Measurements from ENCODE around the gene SLC47A2.

DNA sequence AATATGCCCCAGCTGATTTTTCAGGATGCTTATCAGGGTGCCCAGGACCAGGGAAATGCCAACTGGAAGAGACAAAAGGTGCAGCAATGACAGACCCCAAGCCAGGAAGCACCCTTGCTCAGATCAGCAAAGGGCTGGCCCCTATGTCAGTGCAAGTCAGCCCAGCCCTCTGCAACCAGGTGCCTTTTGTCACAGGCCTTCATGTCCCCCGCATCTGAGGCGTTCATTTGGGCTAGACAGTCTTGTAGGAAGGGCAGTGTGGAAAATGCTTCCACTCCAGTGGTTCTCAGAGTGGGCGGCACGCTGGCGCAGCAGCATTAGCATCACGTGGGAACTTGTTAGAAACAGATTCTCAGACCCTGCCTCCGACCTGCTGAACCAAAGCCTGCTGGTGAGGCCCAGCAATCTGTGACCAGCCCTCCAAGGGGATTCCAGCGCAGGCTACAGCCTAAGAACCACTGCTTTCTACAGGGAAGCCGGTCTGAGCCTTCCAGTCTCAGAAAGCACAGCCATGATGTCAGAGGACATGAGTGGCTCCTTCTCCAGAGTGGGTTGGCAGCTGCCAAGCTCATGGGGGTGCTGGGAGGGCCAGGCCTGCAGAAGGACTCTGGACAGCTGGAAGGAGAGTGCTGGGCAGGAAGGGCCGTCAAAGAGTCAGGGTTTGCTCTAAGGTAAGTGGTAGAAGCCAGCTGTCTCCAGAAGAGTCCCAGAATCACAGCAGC is 13.1 kb downstream of the SLC47A2 start:
- TF ChIP-seq, protein P1, sequence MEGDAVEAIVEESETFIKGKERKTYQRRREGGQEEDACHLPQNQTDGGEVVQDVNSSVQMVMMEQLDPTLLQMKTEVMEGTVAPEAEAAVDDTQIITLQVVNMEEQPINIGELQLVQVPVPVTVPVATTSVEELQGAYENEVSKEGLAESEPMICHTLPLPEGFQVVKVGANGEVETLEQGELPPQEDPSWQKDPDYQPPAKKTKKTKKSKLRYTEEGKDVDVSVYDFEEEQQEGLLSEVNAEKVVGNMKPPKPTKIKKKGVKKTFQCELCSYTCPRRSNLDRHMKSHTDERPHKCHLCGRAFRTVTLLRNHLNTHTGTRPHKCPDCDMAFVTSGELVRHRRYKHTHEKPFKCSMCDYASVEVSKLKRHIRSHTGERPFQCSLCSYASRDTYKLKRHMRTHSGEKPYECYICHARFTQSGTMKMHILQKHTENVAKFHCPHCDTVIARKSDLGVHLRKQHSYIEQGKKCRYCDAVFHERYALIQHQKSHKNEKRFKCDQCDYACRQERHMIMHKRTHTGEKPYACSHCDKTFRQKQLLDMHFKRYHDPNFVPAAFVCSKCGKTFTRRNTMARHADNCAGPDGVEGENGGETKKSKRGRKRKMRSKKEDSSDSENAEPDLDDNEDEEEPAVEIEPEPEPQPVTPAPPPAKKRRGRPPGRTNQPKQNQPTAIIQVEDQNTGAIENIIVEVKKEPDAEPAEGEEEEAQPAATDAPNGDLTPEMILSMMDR (IDR thresholded peaks at IDR 0.05), result no peak
- TF ChIP-seq POLR2AphosphoS5 (IDR thresholded peaks at IDR 0.05) (no peak), EP300 (IDR thresholded peaks at IDR 0.05) (no peak)
